Activated CD4-positive, alpha-beta T cell treated with anti-CD3 and anti-CD28 coated beads, Interleukin-2, amount 50 U/mL, for 16 hours (primary cell): ENCODE measurements around the gene FAM228B.
"Not testable (repeated sequence)": the region's sequence is repeated elsewhere in the genome, so short reads cannot be mapped to it uniquely, and the experiment has no call there.

Source experiments
- DNase-seq: peaks from one replicate; pipeline ENCODE4 v3.0.0-alpha.2; 2020

FAM228B gene

DNA sequence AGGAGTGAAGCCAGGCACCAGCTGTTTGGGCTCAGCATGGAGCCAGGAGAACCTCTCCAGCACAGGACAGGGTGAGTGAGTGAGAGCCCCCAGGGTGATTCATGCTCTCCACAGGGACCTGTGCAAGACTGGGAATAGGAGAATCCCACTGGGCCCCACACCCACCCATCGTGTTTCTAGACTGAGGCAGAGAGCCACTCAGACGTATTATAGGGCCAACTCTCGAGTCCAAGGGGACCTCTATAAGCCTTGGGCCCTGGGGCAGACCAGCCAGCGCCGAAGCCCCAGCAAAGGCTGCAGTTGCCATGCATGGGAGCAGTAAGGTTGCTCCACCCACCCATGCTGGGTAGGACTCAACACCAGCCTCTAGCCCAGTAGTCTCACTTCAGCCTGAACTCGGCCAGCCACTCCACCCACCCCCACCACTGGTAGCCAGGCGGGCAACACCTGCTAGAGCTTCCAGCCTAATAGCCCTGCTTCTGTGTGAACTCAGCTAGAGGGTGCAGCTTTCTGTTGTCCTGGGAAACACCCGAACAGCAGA lies 19.1 kb upstream of the FAM228B start:
- DNase-seq = no peak

DNA sequence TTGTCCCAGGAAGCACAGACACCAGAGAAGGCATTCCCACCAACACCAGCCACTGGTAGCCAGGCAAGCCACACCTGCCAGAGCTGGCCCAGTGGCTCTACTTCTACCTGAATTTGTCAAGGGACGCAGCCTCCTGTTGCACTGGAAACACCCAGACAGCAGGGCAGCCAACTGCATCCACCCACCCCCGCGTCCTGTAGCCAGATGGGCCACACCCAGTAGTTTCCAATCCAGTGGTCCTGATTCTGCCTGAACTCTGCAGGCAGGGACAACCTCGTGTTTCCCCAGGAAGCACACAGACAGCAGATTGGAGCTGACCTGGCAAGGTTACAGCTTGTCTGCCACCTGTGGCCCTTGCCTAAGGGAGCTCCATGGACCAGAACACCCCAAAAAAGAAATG lies 18.4 kb upstream of the FAM228B start:
- DNase-seq = no peak

DNA sequence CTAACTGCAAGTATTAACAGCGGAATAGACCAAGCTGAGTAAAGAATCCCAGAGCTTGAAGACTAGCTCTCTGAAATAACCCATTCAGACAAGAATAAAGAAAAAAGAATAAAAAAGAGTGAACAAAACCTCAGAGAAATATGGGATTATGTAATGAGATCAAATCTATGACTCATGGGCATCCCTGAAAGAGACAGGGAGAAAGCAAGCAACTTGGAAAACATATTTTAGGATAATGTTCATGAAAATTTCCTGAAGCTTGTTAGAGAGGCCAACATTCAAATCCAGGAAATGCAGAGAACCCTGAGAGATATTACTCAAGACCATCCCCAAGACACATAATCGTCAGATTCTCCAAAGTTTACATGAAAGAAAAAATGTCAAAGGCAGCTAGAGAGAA lies 17.5 kb upstream of the FAM228B start:
- no peak for DNase-seq

DNA sequence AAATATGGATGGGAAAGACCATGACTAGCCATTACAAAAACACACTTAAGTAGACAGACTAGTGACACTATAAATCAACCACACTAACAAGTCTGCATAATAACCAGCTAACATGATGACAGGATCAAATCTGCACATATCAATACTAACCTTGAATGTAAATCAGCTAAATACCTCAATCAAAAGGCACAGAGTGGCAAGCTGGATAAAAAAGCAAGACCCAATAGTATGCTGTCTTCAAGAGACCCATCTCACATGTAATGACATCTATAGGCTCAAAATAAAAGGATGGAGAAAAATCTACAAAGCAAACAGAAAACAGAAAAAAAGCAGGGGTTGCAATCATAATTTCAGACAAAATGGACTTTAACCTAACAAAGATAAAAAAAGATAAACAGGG lies 16.5 kb upstream of the FAM228B start:
- no peak for DNase-seq

DNA sequence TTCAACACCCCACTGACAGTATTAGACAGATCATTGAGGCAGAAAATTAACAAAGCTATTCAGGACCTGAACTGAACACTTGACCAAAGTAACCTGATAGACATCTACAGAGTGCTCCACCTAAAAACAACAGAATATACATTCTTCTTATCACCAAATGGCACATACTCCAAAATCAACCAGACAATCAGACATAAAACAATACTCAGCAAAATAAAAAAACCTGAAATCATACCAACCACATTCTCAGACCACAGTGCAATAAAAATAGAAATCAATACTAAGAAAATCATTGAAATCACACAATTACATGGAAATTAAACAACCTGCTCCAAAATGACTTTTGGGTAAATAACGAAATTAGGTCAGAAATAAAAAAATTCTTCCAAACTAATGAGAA lies 15.9 kb upstream of the FAM228B start:
- no peak for DNase-seq

DNA sequence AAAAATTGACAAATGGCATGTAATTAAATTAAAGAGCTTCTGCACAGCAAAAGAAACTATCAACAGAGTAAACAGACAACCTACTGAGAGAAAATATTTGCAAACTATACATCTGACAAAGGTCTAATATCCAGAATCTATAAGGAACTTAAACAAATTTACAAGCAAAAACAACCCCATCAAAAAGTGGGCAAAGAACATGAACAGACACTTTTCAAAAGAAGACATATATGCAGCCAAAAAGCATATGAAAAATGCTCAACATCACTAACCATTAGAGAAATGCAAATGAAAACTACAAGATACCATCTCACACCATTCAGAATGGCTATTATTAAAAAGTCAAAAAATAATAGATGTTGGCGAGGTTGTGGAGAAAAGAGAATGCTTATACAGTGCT lies 13.8 kb upstream of the FAM228B start:
- DNase-seq = not testable (repeated sequence)

DNA sequence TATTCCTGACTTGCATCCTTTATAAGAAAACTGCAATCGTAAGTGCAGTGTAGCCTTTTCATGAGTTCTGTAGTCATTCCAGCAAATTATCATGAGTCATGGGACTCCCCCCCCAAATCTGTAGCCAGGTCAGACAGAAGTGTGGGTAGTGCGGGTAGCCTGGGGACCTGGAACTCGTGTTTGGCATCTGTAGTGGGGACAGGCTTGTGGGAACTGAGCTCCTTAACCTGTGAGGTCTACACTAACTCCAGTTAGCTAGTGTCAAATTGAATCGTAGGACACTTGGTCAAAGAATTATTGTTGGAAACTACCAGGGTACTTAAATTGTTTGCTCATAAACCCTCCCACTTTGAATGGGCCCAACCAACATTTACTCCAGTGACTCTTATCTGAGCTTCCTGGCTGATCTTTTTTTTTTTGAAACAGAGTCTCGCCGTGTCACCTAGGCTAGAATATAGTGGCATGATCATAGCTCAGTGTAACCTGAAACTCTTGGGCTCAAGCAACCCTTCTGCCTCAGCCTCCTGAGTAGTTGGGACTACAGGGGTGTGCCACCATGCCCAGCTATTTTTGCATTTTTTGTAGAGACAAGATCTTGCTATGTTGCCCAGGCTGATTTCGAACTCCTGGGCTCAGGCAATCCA lies 12.5 kb upstream of the FAM228B start:
- no peak for DNase-seq

DNA sequence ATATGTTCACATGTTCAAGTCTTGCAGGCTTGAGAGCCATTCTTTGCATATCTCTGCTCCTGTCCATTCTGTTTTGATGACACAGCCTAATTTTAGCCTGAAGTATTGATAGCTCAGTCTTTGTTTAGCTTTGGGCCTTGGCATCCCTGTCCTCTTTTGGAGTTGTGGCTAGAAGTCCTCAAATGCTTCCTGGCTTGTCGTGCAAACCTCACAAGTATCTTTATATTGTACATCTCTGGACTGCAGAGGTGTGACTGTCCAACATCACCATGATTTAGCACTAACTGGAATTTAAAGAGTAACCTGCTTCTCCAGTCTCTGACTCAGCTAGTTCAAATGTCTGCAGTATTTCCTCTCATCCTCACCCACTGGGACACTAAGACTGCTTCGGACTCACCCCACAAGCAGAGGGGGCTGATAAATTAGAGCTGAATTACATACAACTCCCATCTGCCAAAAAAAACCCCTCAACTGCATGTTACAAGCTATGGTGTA lies 11.8 kb upstream of the FAM228B start:
- DNase-seq = no peak

DNA sequence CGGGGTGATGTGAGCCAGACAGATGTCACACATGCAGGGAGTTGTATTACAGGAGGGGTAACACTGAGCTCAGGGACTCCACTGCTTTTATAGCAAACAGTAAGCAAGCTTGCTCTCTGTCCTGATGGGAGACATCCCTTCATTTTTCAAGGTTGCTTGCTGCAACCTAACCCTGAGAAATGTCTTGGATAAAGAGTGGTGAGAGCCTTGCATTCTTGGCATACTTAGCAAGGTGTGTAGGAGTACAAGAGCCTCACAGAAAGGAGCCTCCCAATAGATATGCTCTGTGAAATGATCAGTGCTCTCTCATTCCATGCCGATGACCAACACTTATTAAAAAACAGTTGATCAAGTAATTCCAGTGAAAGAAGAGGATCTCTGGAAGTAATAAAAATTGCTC lies 8.2 kb upstream of the FAM228B start:
- DNase-seq = no peak

DNA sequence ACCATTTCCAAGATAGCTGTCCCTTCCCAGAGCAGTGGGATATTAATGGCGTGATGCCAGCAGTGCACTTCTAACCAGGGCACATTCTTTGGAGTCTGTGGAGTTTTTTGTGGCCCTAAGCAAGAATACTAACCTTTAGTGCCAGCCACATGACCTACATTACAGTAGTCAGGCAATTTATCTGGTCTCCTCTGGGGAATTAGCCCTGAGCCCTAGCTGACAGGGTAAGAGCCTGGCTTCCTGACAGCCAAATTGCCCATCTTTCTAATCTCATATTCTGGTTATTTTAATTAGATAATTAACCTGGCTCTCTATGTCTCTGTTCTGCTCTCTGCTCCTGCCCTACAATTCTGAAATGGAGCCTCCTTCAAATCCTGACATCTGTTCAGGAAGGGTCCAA lies 5.4 kb upstream of the FAM228B start:
- DNase-seq = no peak

DNA sequence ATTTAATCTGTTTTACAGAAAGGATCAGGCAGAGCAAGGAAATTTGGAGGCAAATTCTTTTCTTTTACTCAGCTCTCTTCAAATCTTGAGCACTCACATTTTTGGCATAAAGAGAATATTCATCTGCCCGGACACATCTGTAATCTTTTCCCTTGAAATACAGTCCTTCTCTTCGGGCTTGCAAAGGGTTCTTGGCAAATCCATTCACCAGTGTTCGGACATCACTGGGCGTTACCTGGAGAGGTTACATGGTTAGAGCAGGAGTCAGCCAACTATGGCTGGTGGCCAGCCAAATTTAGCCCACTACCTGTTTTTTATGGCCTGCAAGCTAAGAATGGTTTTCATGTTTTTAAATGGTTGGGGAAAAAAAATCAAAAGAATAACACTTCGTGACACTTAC lies 2.2 kb upstream of the FAM228B start:
- no peak for DNase-seq

DNA sequence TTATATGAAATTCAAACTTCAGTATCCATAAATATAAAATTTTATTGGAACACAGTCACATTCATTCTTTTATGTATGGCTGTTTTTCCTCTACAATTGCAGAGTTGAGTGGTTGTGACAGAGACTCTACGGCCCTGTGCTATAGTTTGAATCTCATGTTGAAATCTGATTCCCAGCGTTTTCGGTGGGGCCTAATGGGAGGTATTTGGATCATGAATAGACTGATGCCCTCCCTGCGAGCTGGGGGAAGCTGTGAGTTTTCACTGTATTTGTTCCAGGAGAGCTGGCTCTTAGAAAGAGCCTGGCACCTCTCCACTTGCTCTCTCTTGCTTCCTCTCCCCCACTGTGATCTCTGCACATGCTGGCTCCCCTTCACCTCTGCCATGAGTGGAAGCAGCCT lies 1.8 kb upstream of the FAM228B start:
- DNase-seq = no peak

DNA sequence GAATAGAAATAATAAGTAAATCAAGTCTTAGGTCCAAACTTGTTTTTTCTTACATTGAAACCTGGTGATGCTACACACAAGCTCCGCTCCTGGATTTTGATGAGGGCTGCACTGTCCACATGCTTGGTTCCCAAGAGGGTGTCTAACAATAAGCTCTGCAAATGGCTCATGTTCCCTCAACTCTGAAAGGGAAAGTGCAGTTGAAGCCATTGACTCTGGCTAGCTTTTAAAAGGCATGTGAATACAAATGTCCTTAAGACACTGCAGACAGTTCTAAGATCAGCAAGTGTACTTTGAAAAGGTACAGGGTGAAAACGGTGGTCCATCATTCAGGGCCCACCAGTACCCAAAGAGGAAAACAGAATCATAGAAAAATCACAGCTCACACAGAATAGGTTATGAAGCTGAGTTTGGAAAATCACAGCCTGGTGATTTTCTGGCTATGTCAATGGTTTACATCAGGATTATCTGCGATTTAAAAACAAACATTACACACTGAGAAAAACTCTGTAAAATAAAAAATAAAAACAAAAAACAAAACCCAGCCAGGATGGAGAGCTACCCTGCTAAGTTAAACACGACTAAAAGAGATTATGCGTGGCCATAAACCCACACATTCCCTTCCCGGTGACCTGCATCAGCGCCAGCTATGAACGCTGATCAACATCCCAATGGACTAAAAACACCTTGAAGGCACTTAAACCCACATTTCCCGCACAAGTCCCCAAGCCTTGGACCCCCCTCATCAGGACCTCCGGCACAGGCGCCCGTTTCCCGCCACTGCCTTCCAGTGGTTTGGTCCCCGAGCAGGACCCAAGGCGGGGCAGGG lies 689 bp upstream of the FAM228B start:
- DNase-seq = no peak

DNA sequence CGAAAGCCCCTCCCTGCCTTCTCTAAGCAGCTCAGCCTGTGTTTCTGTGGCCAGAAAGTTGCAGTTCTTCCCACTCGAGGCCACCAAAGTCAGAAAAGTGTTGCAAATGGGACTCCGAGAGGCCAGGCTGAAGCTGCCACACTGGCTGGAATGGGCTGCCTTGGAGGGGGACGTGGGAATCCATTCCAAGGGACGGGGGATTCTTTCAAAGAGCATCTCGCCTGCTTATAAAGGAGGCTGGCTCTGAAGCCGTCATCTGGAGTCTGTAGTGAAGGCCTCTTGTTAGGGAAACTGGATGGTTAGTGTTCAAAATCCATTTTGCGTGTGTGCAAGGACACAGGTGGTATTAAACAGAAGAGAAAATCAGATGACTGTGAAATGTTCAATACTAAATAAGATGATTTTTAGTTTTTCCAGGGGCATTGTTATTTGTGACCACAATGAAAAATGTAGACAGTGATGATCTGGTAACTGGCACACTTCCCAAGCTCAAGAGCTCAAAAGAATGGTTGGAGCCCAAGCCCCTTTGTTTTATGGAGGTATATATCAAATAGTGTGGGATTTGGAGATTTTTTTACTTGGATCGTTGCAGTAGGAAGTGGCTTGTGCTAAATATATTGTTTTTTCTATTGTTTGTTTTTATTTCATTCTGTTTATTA lies 782 bp downstream of the FAM228B start:
- no peak for DNase-seq

DNA sequence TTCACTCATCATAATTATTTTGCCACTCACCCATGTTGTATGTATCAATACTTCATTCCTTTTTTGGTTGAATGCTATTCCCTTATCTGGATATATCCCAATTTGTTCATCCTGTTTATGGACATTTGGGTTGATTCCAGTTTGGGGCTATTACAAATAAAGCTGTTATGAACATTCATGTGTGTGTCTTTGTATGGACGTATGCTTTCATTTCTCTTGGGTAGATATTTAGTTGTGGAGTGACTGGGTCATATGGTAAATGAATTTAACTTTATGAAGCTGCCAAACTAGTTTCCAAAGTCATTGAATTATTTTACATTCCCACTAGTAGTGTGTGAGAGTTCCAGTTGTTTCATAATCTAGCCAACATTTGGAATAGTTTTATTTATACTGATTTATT lies 2.7 kb downstream of the FAM228B start:
- no peak for DNase-seq

DNA sequence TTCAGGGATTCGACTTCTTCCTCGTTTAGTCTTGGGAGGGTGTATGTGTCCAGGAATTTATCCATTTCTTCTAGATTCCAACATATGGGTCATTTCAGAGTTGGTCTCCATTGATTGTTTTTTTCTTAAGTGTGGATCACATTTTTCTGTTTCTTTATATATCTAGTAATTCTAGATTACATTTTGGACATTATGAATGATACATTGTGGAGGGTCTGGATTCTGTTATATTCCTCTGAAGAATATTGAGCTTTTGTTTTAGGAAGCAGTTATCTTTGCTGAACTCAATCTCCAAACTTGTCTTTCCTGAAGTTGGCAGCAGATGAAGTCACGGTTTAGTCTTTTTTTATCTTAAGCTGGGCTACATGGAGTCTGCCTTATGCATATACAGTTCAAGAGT lies 9.3 kb downstream of the FAM228B start:
- no peak for DNase-seq

DNA sequence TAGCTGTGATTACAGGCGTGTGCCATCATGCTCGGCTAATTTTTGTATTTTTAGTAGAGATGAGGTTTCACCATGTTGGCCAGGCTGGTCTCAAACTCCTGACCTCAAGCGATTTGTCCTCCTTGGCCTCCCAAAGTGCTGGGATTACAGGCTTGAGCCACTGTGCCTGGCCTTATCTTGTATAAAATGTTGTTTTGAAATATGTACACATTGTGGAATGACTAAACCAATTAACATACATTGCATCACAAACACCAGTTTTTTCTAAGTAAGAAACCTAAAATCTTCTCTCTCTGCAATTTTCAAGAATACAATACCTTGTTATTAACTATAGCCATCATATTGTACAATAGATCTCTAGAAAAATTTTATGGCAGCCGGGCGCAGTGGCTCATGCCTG lies 17.0 kb downstream of the FAM228B start:
- not testable (repeated sequence) for DNase-seq

DNA sequence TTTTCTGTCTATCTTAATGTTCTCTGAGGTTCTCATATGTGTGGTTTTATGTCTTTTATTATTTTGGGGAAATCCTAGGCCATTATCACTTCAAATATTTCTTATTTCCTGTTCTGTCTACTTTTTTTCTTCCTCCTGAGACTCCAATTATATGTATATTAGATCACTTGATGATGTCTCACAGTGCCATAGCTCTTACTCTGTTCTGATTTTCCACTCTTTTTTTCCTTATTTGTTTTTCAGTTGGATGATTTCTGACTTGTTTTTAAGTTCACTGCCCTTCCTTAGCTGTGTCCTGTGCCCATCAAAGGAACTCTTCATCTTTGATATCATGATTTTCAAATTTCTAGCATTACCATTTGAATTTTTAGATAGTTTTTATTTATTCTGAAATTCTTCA lies 24.1 kb downstream of the FAM228B start:
- no peak for DNase-seq

DNA sequence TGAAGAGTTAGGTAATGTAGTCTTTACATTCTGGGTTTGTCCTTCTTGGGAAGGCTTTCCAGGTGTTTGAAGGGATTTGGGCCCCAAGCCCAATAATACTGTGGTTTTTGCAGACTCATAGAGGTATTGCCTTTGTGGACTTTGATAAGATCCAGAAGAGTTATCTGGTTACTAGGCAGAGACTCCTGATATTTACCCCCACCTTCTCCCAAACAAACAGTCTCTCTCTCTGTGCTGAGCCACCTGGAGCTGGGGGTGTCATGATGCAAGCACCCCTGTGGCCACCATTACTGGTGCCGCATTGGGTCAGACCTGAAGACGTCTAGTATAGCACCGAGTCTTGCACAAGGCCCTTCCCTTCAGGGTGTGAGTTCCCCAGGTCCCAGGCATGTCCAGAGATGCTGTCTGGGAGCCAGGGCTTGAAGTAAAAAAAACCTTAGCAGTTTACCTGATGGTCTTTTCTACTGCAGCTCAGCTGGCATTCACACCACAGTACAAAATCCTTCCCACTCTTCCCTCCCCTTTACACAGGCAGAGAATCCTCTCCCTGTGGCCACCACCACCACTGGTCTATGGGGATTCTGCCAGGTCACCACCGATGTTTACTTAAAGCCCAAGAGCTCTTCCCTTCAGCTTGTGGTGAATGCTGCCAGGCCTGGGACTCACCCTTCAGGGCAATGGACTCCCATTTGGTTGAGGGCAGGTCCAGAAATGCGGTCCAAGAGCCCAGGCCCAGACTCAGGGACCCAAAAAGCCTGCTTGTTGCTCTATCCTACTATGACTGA lies 29.3 kb downstream of the FAM228B start:
- no peak for DNase-seq

DNA sequence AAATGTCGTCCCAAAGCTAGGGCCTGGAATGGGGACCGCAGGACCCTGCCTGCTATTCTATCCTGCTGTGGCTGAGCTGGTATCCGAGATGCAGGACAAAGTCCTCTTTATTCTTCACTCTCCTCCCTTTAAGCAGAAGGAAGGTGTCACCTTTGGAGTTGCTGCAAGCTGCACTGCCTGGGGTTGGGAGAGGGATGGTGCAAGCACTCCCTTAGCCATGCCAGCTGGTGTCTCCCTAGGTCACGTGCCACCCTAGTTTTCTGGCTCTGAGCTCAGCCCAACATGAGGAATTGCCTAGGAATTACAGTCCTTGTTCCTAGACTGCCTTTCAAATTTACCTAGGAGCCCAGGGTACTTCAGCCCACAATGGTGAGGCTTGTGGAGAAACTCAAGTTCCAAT lies 30.2 kb downstream of the FAM228B start:
- DNase-seq = no peak

DNA sequence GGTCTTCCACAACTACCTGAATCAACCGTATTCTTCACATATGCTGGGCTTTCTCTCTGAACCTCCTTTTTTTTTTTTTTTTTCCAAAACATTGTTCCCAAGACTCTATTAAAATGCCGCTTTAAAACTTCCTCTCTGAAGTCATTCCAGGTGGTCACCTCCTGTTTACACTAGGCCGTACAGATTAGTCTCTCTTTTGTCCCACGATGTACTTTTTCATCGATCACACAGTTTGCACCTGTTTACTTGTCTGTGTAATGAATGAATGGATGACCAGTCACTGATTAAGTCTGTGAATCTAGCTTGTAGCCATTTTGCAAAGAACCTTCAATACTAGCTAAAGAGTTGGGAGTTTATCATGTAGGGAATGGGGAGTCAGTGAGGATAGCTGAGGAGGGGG lies 34.9 kb downstream of the FAM228B start:
- no peak for DNase-seq

DNA sequence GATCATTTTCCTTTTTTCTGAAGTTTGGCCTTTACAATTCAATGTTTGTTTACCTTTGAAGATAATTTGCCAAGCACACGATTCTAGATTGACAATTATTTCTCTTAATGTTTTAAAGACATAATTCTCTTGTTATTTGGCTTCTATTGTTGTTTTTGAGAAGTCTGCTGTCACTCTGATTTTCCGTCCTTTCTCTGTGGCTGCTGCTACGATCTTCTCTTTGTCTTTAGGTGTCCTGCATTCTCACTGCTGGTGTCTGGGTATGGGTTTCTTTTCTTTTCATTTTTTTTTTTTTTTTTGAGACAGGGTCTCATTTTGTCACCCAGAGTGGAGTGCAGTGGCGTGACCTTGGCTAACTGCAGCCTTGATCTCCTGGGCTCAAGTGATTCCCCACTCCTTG lies 36.4 kb downstream of the FAM228B start:
- DNase-seq = no peak

DNA sequence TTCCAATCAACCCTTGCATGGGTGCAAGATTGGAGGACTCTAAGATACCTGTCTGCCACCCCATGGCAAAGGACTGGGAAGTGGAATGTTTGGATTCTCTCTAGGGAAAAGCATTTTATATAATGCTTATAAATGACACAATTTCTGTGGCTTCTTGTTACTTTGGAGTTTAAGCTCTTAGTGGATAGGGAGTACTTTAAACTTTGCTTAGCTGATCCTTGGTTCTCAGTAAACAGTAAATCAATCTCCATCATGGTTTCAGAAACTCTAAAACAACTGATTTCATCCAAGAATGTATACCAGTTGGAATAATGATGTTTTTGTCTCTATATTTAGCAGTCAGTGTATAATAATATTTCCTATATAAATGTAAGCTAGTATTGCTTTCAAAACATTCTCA lies 37.5 kb downstream of the FAM228B start:
- DNase-seq = no peak
